Stomach (tissue), 4 donors: ENCODE data around the gene DPH6.

Source experiments
- EP300 ChIP-seq: sonication (generic); formaldehyde crosslinking; IDR thresholded peaks from one replicate; pipeline ENCODE4 v1.6.1; 2017; ENCODE audit warnings: antibody characterized with exemption
- POLR2A ChIP-seq, 4 donors: fragments of 450-650 bp; IDR thresholded peaks; one replicate each; pipeline ENCODE4 v1.6.1; 2016; ENCODE audit warnings: antibody characterized with exemption in 4 of 4, control low read depth in 2 of 4, mild to moderate bottlenecking in 1 of 4, moderate library complexity in 1 of 4

DNA sequence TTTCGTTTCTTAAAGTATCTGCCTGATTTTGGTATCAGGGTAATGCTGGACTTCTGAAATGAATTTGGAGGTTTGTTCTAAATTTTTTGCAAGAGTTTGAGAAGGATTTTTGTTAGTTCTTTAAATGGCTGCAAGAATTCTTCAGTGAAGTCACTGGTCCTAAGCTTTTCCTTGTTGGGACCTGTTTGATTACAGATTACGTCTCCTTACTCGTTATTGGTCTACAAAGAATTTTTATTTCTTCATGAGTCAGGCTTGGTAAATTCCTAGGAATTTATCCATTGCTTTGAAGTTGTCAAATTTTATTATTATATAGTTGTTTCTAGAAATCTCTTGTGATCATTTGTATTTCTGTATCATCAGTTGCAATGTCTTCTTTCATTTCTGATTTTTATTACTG is 196.0 kb downstream of the DPH6 start:
- no peak for TF ChIP-seq EP300
- TF ChIP-seq POLR2A (IDR thresholded peaks at IDR 0.05), result no peak
